Large intestine (tissue), 3 donors: ENCODE results near the gene TSPYL2. TPM values are rescaled to one million over a fixed set of nuclear protein-coding genes. Genes with fewer than 3 reads are reported as not detected.

Source experiments
- DNase-seq, 2 donors: peaks; one replicate each; pipeline versions ENCODE4 v3.0.0 to v3.0.0-alpha.2; 2013
- H3K27ac ChIP-seq: one replicate; pipeline ENCODE4 v1.5.1; 2013; ENCODE audit warnings: low read length
- H3K27me3 ChIP-seq: 2 replicates; pipeline ENCODE4 v1.6.1; 2013; ENCODE audit warnings: low read length; ENCODE audit not compliant: control insufficient read depth, insufficient read depth
- H3K36me3 ChIP-seq: 2 replicates; pipeline ENCODE4 v1.6.1; 2013; ENCODE audit warnings: low read length; ENCODE audit not compliant: control insufficient read depth, insufficient read depth
- H3K4me1 ChIP-seq: one replicate; pipeline ENCODE4 v1.6.1; 2013; ENCODE audit warnings: low read length; ENCODE audit not compliant: control insufficient read depth, insufficient read depth
- H3K4me3 ChIP-seq: one replicate; pipeline ENCODE4 v1.5.1; 2013; ENCODE audit warnings: low read length
- H3K9me3 ChIP-seq: one replicate; pipeline ENCODE4 v1.6.1; 2013; ENCODE audit warnings: mild to moderate bottlenecking, low read depth, low read length, moderate library complexity; ENCODE audit not compliant: control insufficient read depth
- WGBS: methylation state at CpG from one replicate; pipeline ENCODE4 v1.1.5; 2013; ENCODE audit warnings: low lambda C conversion rate; ENCODE audit not compliant: insufficient coverage; 5-methylcytosine and 5-hydroxymethylcytosine counted together
- polyA plus RNA-seq: library from polyadenylated mRNA; unstranded; fragments of 120-200 nt; gene quantifications from one replicate; pipeline ENCODE4 v1.2.1, GENCODE V29; 2013

The TSPYL2 gene
- polyA plus RNA-seq, 1 donor, result 19.6 TPM

DNA sequence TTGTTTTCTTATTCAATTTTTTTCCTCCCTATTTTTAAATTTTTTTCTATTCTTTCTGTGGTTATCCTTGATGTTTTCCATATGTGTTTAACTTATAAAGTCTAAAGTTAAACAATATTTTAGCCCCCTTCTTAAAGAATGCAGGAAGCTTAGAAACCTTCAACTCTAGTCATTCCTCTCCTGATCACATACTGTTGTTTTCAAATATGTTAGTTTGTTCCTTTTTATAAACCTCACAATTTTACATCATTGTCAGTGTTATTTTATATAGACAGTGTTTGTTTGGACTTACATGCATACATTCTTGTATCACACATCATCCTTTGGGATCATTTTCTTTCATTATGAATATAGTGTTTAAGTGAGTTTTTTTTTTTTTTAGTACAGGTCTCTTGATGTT lies 43.3 kb downstream of the TSPYL2 start:
- H3K4me3 ChIP-seq, result no peak overlapping the region
- no peaks in the 10 kb centered on the region for H3K9me3 ChIP-seq
- H3K27ac ChIP-seq, result no peak overlapping the region
- no peaks in the 10 kb centered on the region for H3K36me3 ChIP-seq
- no peak for DNase-seq
- no peaks in the 10 kb centered on the region for H3K4me1 ChIP-seq
- H3K27me3 ChIP-seq, result no peaks in the 10 kb centered on the region

DNA sequence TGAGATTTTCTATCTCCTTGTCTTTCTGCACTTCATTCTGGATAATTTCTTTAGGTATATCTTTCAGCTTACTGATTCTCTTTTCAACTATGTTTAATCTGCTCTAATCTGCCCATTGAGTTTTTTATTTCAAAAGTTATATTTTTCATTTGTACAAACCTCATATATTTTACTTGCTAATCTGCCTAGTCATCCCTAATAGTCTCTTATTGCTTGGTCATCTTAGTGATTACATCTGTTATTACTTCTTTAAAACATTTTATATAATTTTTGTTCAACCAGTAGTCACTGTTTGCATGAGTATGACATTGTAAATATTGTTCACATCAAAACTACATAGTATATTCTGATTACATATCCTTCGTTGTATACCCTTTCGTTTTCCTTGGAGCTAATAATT lies 44.2 kb downstream of the TSPYL2 start:
- H3K36me3 ChIP-seq, result no peaks in the 10 kb centered on the region
- no peaks in the 10 kb centered on the region for H3K9me3 ChIP-seq
- no peak overlapping the region for H3K4me3 ChIP-seq
- DNase-seq, result no peak
- no peaks in the 10 kb centered on the region for H3K4me1 ChIP-seq
- 90% methylated on average over 2 of the region's 2 CpGs for WGBS
- no peak overlapping the region for H3K27ac ChIP-seq
- no peaks in the 10 kb centered on the region for H3K27me3 ChIP-seq

DNA sequence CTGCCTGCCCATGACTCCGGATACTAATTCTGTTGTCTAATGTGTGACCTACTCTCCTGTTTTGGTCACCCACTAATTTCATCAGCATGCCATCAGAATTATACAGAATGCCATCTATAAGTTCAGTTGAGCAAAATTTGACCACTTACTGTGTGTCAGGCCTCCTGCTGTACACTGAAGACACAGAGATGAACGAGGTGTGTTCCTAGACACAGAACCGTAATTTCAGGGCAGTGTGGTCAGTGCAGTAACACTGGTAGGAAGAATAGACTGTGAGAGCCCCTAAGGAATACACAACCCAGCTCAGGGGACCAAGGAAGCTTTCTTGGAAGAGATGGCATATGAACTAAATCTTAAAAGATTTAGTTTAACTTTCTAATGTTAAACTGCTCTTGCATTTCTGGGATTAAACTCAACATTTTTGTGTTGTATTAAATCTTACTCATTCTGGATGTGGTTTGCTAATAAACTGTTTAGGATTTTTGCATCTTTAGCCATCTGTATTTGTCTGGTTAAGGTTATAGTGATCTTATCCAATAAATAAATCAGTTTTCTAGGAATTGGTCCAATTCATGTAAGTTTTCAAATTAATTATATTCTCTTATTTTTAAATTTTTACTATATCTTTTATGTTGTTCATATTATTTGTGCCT lies 46.1 kb downstream of the TSPYL2 start:
- Histone ChIP-seq H3K27me3 (no peaks in the 10 kb centered on the region), H3K36me3 (no peaks in the 10 kb centered on the region), H3K4me3 (no peak overlapping the region), H3K27ac (no peak overlapping the region), H3K4me1 (no peaks in the 10 kb centered on the region), H3K9me3 (no peaks in the 10 kb centered on the region)
- no CpG with 5 or more reads among the region's 3 CpGs for WGBS
- DNase-seq, result no peak

DNA sequence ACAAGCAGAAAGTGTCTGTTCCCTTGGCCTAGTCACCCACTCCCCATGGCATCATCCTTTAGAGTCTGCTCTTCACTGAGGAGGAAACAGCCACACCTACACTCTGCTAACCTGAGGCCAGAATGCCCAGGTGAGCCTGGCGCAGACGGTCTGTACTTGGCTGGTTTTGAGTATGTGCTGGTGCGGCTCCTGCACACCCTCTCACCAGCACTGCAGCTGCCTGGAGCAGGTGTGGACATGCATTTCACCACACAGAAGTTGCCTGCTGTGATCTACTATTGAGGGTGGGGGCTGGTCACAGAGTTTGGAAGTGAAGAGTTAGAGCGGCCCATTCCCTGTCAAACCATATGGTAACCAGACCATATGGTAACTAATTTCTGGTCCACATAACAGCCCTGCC lies 51.2 kb downstream of the TSPYL2 start:
- H3K4me1 ChIP-seq, result no peaks in the 10 kb centered on the region
- H3K27me3 ChIP-seq, result no peaks in the 10 kb centered on the region
- WGBS, result no CpG with 5 or more reads among the region's 4 CpGs
- H3K36me3 ChIP-seq, result no peaks in the 10 kb centered on the region
- DNase-seq, result no peak
- H3K27ac ChIP-seq, result no peak overlapping the region
- H3K4me3 ChIP-seq, result no peak overlapping the region
- H3K9me3 ChIP-seq, result no peaks in the 10 kb centered on the region

DNA sequence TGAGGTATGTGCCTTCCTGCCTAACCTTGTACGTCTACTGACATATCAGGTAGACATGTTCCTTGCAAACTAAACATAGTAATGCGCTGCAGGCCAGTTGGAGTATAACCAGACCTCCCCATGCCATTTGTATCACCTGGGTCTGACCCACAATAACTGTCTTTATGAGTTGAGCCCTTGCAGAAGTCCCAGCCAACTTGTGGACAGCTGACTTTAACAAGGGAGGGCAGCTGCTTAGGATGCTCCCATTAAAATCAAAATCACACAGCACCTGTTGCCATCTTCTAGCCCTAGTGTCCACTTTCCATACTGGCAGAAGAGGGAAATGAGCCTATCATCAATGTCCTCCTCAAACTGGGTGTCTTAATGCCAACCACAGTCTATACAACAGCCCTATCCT lies 53.4 kb downstream of the TSPYL2 start:
- no CpG with 5 or more reads among the region's 2 CpGs for WGBS
- Histone ChIP-seq H3K4me3 (no peak overlapping the region), H3K27ac (no peak overlapping the region), H3K9me3 (no peaks in the 10 kb centered on the region), H3K36me3 (no peaks in the 10 kb centered on the region), H3K27me3 (no peaks in the 10 kb centered on the region), H3K4me1 (no peaks in the 10 kb centered on the region)
- DNase-seq, result no peak

Other genes with a start within 250 kb of the TSPYL2 start
- gene XAGE3, start 214.3 kb upstream of the TSPYL2 start, polyA plus RNA-seq, result 0.13 TPM
- gene FAM156B, start 185.0 kb upstream of the TSPYL2 start, polyA plus RNA-seq, result 11.6 TPM
- gene FAM156A, start 123.8 kb upstream of the TSPYL2 start, polyA plus RNA-seq, result 37.8 TPM
- 7.8 TPM for gene GPR173, start 33.6 kb upstream of the TSPYL2 start, polyA plus RNA-seq
- 15.3 TPM for gene KANTR, start 11.8 kb downstream of the TSPYL2 start, polyA plus RNA-seq
- 51.1 TPM for gene KDM5C, start 142.8 kb downstream of the TSPYL2 start, polyA plus RNA-seq
- 19.3 TPM for gene IQSEC2, start 199.2 kb downstream of the TSPYL2 start, polyA plus RNA-seq